BJ (cell line): ENCODE measurements around the gene TCHHL1. TPM values are rescaled to one million over a fixed set of nuclear protein-coding genes. Genes with fewer than 3 reads are reported as not detected.
A peak's percentile ranks its signal among the peaks of the same experiment; 100 is the strongest.

Experiments used
- CTCF ChIA-PET: fragments of 350-600 bp; formaldehyde crosslinking; extraction: SDS; loops from one replicate; lab custom pipeline; 2021; ENCODE audit warnings: antibody characterized with exemption, inconsistent platforms; lab: Yijun Ruan, JAX
- POLR2A ChIA-PET: fragments of 300-600 bp; sonication (Branson Sonifier 250); formaldehyde crosslinking; extraction: SDS; loops from one replicate; lab custom pipeline; 2021; ENCODE audit warnings: antibody characterized with exemption; lab: Charles Lee
- DNase-seq: peaks from one replicate; pipeline ENCODE4 v3.0.0-alpha.2; 2011; ENCODE audit warnings: low read depth
- H3K27me3 ChIP-seq: 2 replicates; pipeline ENCODE4 v1.6.0; 2011; ENCODE audit warnings: low read length; ENCODE audit not compliant: control insufficient read depth, insufficient read depth
- H3K36me3 ChIP-seq: 2 replicates; pipeline ENCODE4 v1.5.1; 2011; ENCODE audit warnings: low read length; ENCODE audit not compliant: control insufficient read depth, insufficient read depth
- H3K4me3 ChIP-seq: 2 replicates; pipeline ENCODE4 v1.5.1; 2011; ENCODE audit warnings: low read depth, mild to moderate bottlenecking, control low read depth, low read length
- CTCF ChIP-seq: IDR thresholded peaks from 2 replicates; pipeline ENCODE4 v1.5.1; 2011; ENCODE audit warnings: low read depth, mild to moderate bottlenecking, control low read depth, inconsistent platforms, low read length, moderate library complexity; ENCODE audit not compliant: insufficient read depth
- polyA plus RNA-seq: library from polyadenylated mRNA; depleted of rRNA; stranded (reverse); fragments of >200 nt; gene quantifications from 2 replicates; pipeline ENCODE4 v1.2.3, GENCODE V29; 2011

Gene TCHHL1
- polyA plus RNA-seq, 1 experiment: not detected

GRCh38 chr1:152107984-152108881, 19.4 kb upstream of the TCHHL1 start:
- no peak for DNase-seq
- Histone ChIP-seq H3K4me3 (peak overlapping the region; percentile 1), H3K27me3 (peaks cover 39% of the 10 kb centered on the region), H3K36me3 (no peaks in the 10 kb centered on the region)
- ChIA-PET CTCF (interaction anchor here (0.6 to 2.4 kb wide), 11 partner anchors 9 to 81 kb away, joined by 3 to 13 read pairs (median 3); no protein-coding TSS in a partner anchor), POLR2A (no interaction called here)
- no peak; the same call in 1 of the 2 replicates for TF ChIP-seq CTCF

- ChIA-PET CTCF (interaction anchor here (0.7 to 1.5 kb wide), 5 partner anchors 8 to 77 kb away, joined by 3 to 4 read pairs (median 3); no protein-coding TSS in a partner anchor), POLR2A (no interaction called here)
- H3K4me3 ChIP-seq: peak overlapping the region; percentile 1; the same call in 1 of the 2 replicates
- H3K36me3 ChIP-seq: no peaks in the 10 kb centered on the region
- TF ChIP-seq CTCF: peak; percentile 10; the same call in 1 of the 2 replicates
- DNase-seq: no peak
- peaks cover 33% of the 10 kb centered on the region for H3K27me3 ChIP-seq
Measured at GRCh38 chr1:152107031-152107983, 18.4 kb upstream of the TCHHL1 start.

GRCh38 chr1:152104854-152105253, 16.0 kb upstream of the TCHHL1 start:
- no peak for DNase-seq
- H3K27me3 ChIP-seq: peaks cover 29% of the 10 kb centered on the region
- H3K36me3 ChIP-seq: no peaks in the 10 kb centered on the region
- POLR2A ChIA-PET: no interaction called here
- TF ChIP-seq CTCF: no peak
- CTCF ChIA-PET: interaction anchor here (0.8 to 0.9 kb wide), 2 partner anchors 37 to 81 kb away, joined by 3 to 4 read pairs; no protein-coding TSS in a partner anchor
- H3K4me3 ChIP-seq: no peak overlapping the region

- ChIA-PET CTCF (no interaction called here), POLR2A (no interaction called here)
- no peak for DNase-seq
- no peak overlapping the region for H3K4me3 ChIP-seq
- H3K36me3 ChIP-seq: no peaks in the 10 kb centered on the region
- no peaks in the 10 kb centered on the region for H3K27me3 ChIP-seq
- no peak for TF ChIP-seq CTCF
Measured at GRCh38 chr1:152096931-152097330, 8.1 kb upstream of the TCHHL1 start.
